ENCODE results near the gene HEBP2. TPM values are rescaled to one million over a fixed set of nuclear protein-coding genes. Genes with fewer than 3 reads are reported as not detected.
A peak's percentile ranks its signal among the peaks of the same experiment; 100 is the strongest.

HEBP2 gene
- total and polyA plus RNA-seq, 2 of the 13 experiments (the other 11 are each of a cell fraction or from before 2014, with no cell fraction given): 16.0 to 72.8 TPM

- FAIRE-seq (no peak), ATAC-seq (peak; percentile 0; the same call in 1 of the 3 replicates), DNase-seq (ENCODE audit: low spot score) (no peak)
- ChIA-PET POLR2A (no interaction called here), CTCF (ENCODE audit: low intra/inter-chr PET ratio, low total read pairs) (no interaction called here)
- Histone ChIP-seq H3K27ac (ENCODE audit: extremely low read length, insufficient read depth, low read length) (no peak overlapping the region), H3K36me3 (replicated peaks in 1 of 2; ENCODE audit: control insufficient read depth in 1 of 2, insufficient read depth in 2 of 2, low read length in 2 of 2) (peaks cover 11 to 26% of the 10 kb centered on the region in 2 experiments), H4K20me1 (ENCODE audit: insufficient read depth, low read length) (no peaks in the 10 kb centered on the region), H3K27me3 (ENCODE audit: control insufficient read depth in 1 of 2, insufficient read depth in 2 of 2, low read length in 2 of 2) (no peaks in the 10 kb centered on the region), H3K4me3 (replicated peaks in 1 of 3; ENCODE audit: insufficient read depth in 1 of 3, low read depth in 2 of 3, low read length in 3 of 3) (no peak overlapping the region), H2AFZ (ENCODE audit: low read length) (no peak overlapping the region), H3K79me2 (ENCODE audit: insufficient read depth, low read length) (no peaks in the 10 kb centered on the region), H3K9me3 (ENCODE audit: low read length) (no peaks in the 10 kb centered on the region), H3K9ac (ENCODE audit: insufficient read depth, low read depth, low read length) (no peak overlapping the region), H3K4me2 (ENCODE audit: low read depth, low read length) (no peak overlapping the region), H3K4me1 (ENCODE audit: insufficient read depth, low read length) (peaks cover 36% of the 10 kb centered on the region)
- TF ChIP-seq TAF1 (CRISPR knock-in tag; IDR thresholded peaks at IDR 0.05) (no peak), SSRP1 (CRISPR knock-in tag; IDR thresholded peaks at IDR 0.05) (peak; percentile 29; the same call in 1 of the 2 replicates), MAZ (IDR thresholded peaks at IDR 0.05; ENCODE audit: borderline replicate concordance, low read depth, low read length) (no peak), MAZ (CRISPR knock-in tag; IDR thresholded peaks at IDR 0.05; ENCODE audit: low read depth) (peak; percentile 13; the same call in 1 of the 2 replicates), ZNF772 (CRISPR knock-in tag; IDR thresholded peaks at IDR 0.05) (0 out of 2 replicates have a peak, but pooled peaks have one; percentile 15), MEIS2 (CRISPR knock-in tag; IDR thresholded peaks at IDR 0.05) (no peak), RBM22 (optimal IDR thresholded peaks at IDR 0.05; ENCODE audit: low read length) (peak; percentile 74), POLR2G (IDR thresholded peaks at IDR 0.05; ENCODE audit: low read depth, low read length) (0 out of 2 replicates have a peak, but pooled peaks have one; percentile 38)
- TF ChIP-seq, protein P1, sequence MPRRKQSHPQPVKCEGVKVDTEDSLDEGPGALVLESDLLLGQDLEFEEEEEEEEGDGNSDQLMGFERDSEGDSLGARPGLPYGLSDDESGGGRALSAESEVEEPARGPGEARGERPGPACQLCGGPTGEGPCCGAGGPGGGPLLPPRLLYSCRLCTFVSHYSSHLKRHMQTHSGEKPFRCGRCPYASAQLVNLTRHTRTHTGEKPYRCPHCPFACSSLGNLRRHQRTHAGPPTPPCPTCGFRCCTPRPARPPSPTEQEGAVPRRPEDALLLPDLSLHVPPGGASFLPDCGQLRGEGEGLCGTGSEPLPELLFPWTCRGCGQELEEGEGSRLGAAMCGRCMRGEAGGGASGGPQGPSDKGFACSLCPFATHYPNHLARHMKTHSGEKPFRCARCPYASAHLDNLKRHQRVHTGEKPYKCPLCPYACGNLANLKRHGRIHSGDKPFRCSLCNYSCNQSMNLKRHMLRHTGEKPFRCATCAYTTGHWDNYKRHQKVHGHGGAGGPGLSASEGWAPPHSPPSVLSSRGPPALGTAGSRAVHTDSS (CRISPR knock-in tag; conservative IDR thresholded peaks at IDR 0.05): no peak
- TF ChIP-seq, protein P2, sequence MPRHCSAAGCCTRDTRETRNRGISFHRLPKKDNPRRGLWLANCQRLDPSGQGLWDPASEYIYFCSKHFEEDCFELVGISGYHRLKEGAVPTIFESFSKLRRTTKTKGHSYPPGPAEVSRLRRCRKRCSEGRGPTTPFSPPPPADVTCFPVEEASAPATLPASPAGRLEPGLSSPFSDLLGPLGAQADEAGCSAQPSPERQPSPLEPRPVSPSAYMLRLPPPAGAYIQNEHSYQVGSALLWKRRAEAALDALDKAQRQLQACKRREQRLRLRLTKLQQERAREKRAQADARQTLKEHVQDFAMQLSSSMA (CRISPR knock-in tag; IDR thresholded peaks at IDR 0.05): peak; percentile 78; the same call in 1 of the 2 replicates
- 93% methylated on average over 4 of the region's 4 CpGs for WGBS (ENCODE audit: low lambda C conversion rate)
- intact Hi-C loops (cut with micrococcal nuclease; ENCODE audit: unreplicated experiment): loop anchor here (5.0 kb wide), 1 partner anchor 352 kb away; the partner anchor contains the start of gene CCDC28A
- in situ Hi-C loops (cut with HindIII; ENCODE audit: extremely low pct_ligation_motif_present, low pct_unique_long_range_greater_than_20kb): no loop called here
- BruUV-seq (replicated peaks): no TSS peak
Observed at GRCh38 chr6:138420356-138420755, 16.3 kb downstream of the HEBP2 start.
